HEK293 (cell line): ENCODE results near the gene TAMALIN.
A peak's percentile ranks its signal among the peaks of the same experiment; 100 is the strongest.

Experiments
- CTCF ChIA-PET: fragments of 350-600 bp; formaldehyde crosslinking; extraction: SDS; loops from one replicate; lab custom pipeline; 2021; ENCODE audit warnings: antibody characterized with exemption; lab: Yijun Ruan, JAX
- POLR2A ChIA-PET: fragments of 300-600 bp; formaldehyde crosslinking; extraction: SDS; loops from one replicate; lab custom pipeline; 2020; ENCODE audit warnings: antibody characterized with exemption, inconsistent platforms; lab: Yijun Ruan, JAX
- H3K27ac ChIP-seq: fragments of 200-500 bp; sonication (Bioruptor generic); 2 replicates; pipeline ENCODE4 v1.5.1; 2014; ENCODE audit warnings: low read depth, low read length, control low read depth, inconsistent platforms; ENCODE audit errors: extremely low read depth
- H3K36me3 ChIP-seq, 2 experiments: fragments of 200-500 bp in 1 of 2; sonication (Bioruptor generic) in 1 of 2; 1 replicate in 1 of 2; 2 replicates in 1 of 2; pipeline ENCODE4 v1.5.1; 2014 to 2017; ENCODE audit warnings: inconsistent platforms in 2 of 2, low read length in 2 of 2; ENCODE audit not compliant: control insufficient read depth in 2 of 2, insufficient read depth in 1 of 2
- H3K4me1 ChIP-seq: fragments of 200-500 bp; sonication (Bioruptor generic); 2 replicates; pipeline ENCODE4 v1.5.1; 2014; ENCODE audit warnings: mild to moderate bottlenecking, low read length, inconsistent platforms; ENCODE audit not compliant: control insufficient read depth, insufficient read depth
- H3K4me3 ChIP-seq: 2 replicates; pipeline ENCODE4 v1.5.1; 2011; ENCODE audit warnings: low read depth, mild to moderate bottlenecking, control low read depth, low read length, moderate library complexity
- H3K9me3 ChIP-seq: fragments of 200-500 bp; sonication (Bioruptor generic); 2 replicates; pipeline ENCODE4 v1.5.1; 2014; ENCODE audit warnings: low read depth, low read length, inconsistent platforms; ENCODE audit not compliant: control insufficient read depth, insufficient read depth
- KLF16 ChIP-seq: fragments of 450-650 bp; formaldehyde crosslinking; IDR thresholded peaks from 2 replicates; pipeline ENCODE4 v1.5.1; 2017; ENCODE audit warnings: missing biosample characterization, missing genetic modification characterization
- MEIS1 ChIP-seq: sonication (generic); formaldehyde crosslinking; IDR thresholded peaks from 2 replicates; pipeline ENCODE4 v1.8.1; 2022; ENCODE audit warnings: missing genetic modification reagents, mild to moderate bottlenecking, borderline replicate concordance
- MYNN ChIP-seq: fragments of 450-650 bp; formaldehyde crosslinking; IDR thresholded peaks from 2 replicates; pipeline ENCODE4 v1.5.1; 2016; ENCODE audit warnings: missing biosample characterization, missing genetic modification characterization, borderline replicate concordance
- OSR2 ChIP-seq: fragments of 450-650 bp; formaldehyde crosslinking; IDR thresholded peaks from 2 replicates; pipeline ENCODE4 v1.5.1; 2016; ENCODE audit warnings: missing biosample characterization, missing genetic modification characterization
- SP3 ChIP-seq: fragments of 450-650 bp; formaldehyde crosslinking; IDR thresholded peaks from 2 replicates; pipeline ENCODE4 v1.5.1; 2016; ENCODE audit warnings: missing biosample characterization, missing genetic modification characterization
- YY1 ChIP-seq: fragments of 450-650 bp; formaldehyde crosslinking; IDR thresholded peaks from 2 replicates; pipeline ENCODE4 v1.5.1; 2018; ENCODE audit warnings: missing biosample characterization, missing genetic modification characterization
- ZFHX2 ChIP-seq: fragments of 450-650 bp; formaldehyde crosslinking; conservative IDR thresholded peaks from 2 replicates; pipeline ENCODE4 v1.5.1; 2016; ENCODE audit warnings: missing biosample characterization, missing genetic modification characterization
- ZFP37 ChIP-seq: fragments of 450-650 bp; formaldehyde crosslinking; IDR thresholded peaks from 2 replicates; pipeline ENCODE4 v1.5.1; 2016; ENCODE audit warnings: missing biosample characterization, missing genetic modification characterization
- ZFP69B ChIP-seq: fragments of 450-650 bp; formaldehyde crosslinking; IDR thresholded peaks from 2 replicates; pipeline ENCODE4 v1.5.1; 2016; ENCODE audit warnings: missing biosample characterization, missing genetic modification characterization
- ZNF324 ChIP-seq: fragments of 450-650 bp; formaldehyde crosslinking; IDR thresholded peaks from 2 replicates; pipeline ENCODE4 v1.5.1; 2016; ENCODE audit warnings: missing biosample characterization, missing genetic modification characterization
- ZNF354C ChIP-seq: fragments of 450-650 bp; formaldehyde crosslinking; IDR thresholded peaks from 2 replicates; pipeline ENCODE4 v1.5.1; 2016; ENCODE audit warnings: missing biosample characterization, missing genetic modification characterization, low read depth, borderline replicate concordance
- ZNF416 ChIP-seq: fragments of 450-650 bp; formaldehyde crosslinking; IDR thresholded peaks from 2 replicates; pipeline ENCODE4 v1.5.1; 2016; ENCODE audit warnings: missing biosample characterization, missing genetic modification characterization
- ZNF423 ChIP-seq: fragments of 450-650 bp; formaldehyde crosslinking; IDR thresholded peaks from 2 replicates; pipeline ENCODE4 v1.5.1; 2016; ENCODE audit warnings: missing biosample characterization, missing genetic modification characterization
- ZNF426 ChIP-seq: fragments of 450-650 bp; formaldehyde crosslinking; IDR thresholded peaks from 2 replicates; pipeline ENCODE4 v1.5.1; 2017; ENCODE audit warnings: missing biosample characterization, missing genetic modification characterization, mild to moderate bottlenecking, inconsistent platforms, moderate library complexity
- ZNF449 ChIP-seq: fragments of 450-650 bp; formaldehyde crosslinking; IDR thresholded peaks from 2 replicates; pipeline ENCODE4 v1.5.1; 2017; ENCODE audit warnings: missing biosample characterization, mild to moderate bottlenecking, missing genetic modification characterization, moderate library complexity
- ZNF558 ChIP-seq: fragments of 450-650 bp; formaldehyde crosslinking; IDR thresholded peaks from 2 replicates; pipeline ENCODE4 v1.5.1; 2016; ENCODE audit warnings: missing biosample characterization, missing genetic modification characterization
- ZNF571 ChIP-seq: fragments of 450-650 bp; formaldehyde crosslinking; IDR thresholded peaks from 2 replicates; pipeline ENCODE4 v1.5.0; 2017; ENCODE audit warnings: missing biosample characterization, missing genetic modification characterization
- ZNF585B ChIP-seq: fragments of 450-650 bp; formaldehyde crosslinking; IDR thresholded peaks from 2 replicates; pipeline ENCODE4 v1.5.1; 2016; ENCODE audit warnings: missing biosample characterization, missing genetic modification characterization
- ZNF785 ChIP-seq: fragments of 450-650 bp; formaldehyde crosslinking; IDR thresholded peaks from 2 replicates; pipeline ENCODE4 v1.5.1; 2016; ENCODE audit warnings: missing biosample characterization, missing genetic modification characterization
- ZNF837 ChIP-seq: fragments of 450-650 bp; formaldehyde crosslinking; IDR thresholded peaks from 2 replicates; pipeline ENCODE4 v1.5.1; 2016; ENCODE audit warnings: missing biosample characterization, missing genetic modification characterization
- ZSCAN5A ChIP-seq: fragments of 450-650 bp; formaldehyde crosslinking; IDR thresholded peaks from 2 replicates; pipeline ENCODE4 v1.5.1; 2016; ENCODE audit warnings: missing biosample characterization, missing genetic modification characterization
- TF ChIP-seq, protein P1 (sequence below): fragments of 450-650 bp; formaldehyde crosslinking; IDR thresholded peaks from 2 replicates; pipeline ENCODE4 v1.5.1; 2016; ENCODE audit warnings: missing biosample characterization, missing genetic modification characterization
- TF ChIP-seq, protein P2 (sequence below): fragments of 450-650 bp; formaldehyde crosslinking; IDR thresholded peaks from 2 replicates; pipeline ENCODE4 v1.5.1; 2016; ENCODE audit warnings: missing biosample characterization, missing genetic modification characterization, low read depth
- TF ChIP-seq, protein P3 (sequence below): fragments of 450-650 bp; formaldehyde crosslinking; IDR thresholded peaks from 2 replicates; pipeline ENCODE4 v1.5.1; 2016; ENCODE audit warnings: missing biosample characterization, missing genetic modification characterization

Gene TAMALIN

GRCh38 chr12:51972849-51973273, 33.9 kb upstream of the TAMALIN start:
- ChIA-PET POLR2A (no interaction called here), CTCF (interaction anchor here (0.7 to 3.8 kb wide), 8 partner anchors 10 to 61 kb away, joined by 3 to 49 read pairs (median 12); no protein-coding TSS in a partner anchor)
- TF ChIP-seq, protein P1, sequence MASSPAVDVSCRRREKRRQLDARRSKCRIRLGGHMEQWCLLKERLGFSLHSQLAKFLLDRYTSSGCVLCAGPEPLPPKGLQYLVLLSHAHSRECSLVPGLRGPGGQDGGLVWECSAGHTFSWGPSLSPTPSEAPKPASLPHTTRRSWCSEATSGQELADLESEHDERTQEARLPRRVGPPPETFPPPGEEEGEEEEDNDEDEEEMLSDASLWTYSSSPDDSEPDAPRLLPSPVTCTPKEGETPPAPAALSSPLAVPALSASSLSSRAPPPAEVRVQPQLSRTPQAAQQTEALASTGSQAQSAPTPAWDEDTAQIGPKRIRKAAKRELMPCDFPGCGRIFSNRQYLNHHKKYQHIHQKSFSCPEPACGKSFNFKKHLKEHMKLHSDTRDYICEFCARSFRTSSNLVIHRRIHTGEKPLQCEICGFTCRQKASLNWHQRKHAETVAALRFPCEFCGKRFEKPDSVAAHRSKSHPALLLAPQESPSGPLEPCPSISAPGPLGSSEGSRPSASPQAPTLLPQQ (tag by site-specific recombination), result no peak
- TF ChIP-seq ZSCAN5A (tag by site-specific recombination), result no peak
- peak; percentile 66; the same call in 1 of the 2 replicates for TF ChIP-seq ZNF449 (tag by site-specific recombination)
- no peak for TF ChIP-seq ZNF354C
- peak; percentile 59 for TF ChIP-seq ZFHX2 (tag by site-specific recombination)
- no peak for TF ChIP-seq OSR2 (tag by site-specific recombination)
- no peak for TF ChIP-seq ZNF324 (tag by site-specific recombination)
- Histone ChIP-seq H3K36me3 (peaks cover 7 to 25% of the 10 kb centered on the region in 2 experiments; a peak in 2 of 3 replicates), H3K9me3 (no peaks in the 10 kb centered on the region), H3K27ac (no peak overlapping the region), H3K4me3 (no peak overlapping the region), H3K4me1 (peaks cover 20% of the 10 kb centered on the region)

- ChIA-PET CTCF (interaction anchor here (0.9 to 1.3 kb wide), 2 partner anchors 15 to 61 kb away, joined by 3 to 4 read pairs; no protein-coding TSS in a partner anchor), POLR2A (no interaction called here)
- Histone ChIP-seq H3K4me1 (peaks cover 20% of the 10 kb centered on the region), H3K9me3 (no peaks in the 10 kb centered on the region), H3K36me3 (peaks cover 7 to 29% of the 10 kb centered on the region in 2 experiments; a peak in 2 of 3 replicates), H3K4me3 (no peak overlapping the region), H3K27ac (no peak overlapping the region)
- no peak for TF ChIP-seq ZNF426 (tag by site-specific recombination)
- no peak for TF ChIP-seq ZNF837 (tag by site-specific recombination)
- TF ChIP-seq MYNN (tag by site-specific recombination), result no peak
- no peak for TF ChIP-seq ZNF423 (tag by site-specific recombination)
- no peak for TF ChIP-seq ZFP37 (tag by site-specific recombination)
- TF ChIP-seq ZNF324 (tag by site-specific recombination), result no peak
- no peak for TF ChIP-seq KLF16
- no peak for TF ChIP-seq YY1 (tag by site-specific recombination)
- TF ChIP-seq ZNF416 (tag by site-specific recombination), result no peak
- TF ChIP-seq ZNF571, result no peak
- TF ChIP-seq ZNF785, result no peak
- TF ChIP-seq SP3 (tag by site-specific recombination), result no peak
- TF ChIP-seq, protein P2, sequence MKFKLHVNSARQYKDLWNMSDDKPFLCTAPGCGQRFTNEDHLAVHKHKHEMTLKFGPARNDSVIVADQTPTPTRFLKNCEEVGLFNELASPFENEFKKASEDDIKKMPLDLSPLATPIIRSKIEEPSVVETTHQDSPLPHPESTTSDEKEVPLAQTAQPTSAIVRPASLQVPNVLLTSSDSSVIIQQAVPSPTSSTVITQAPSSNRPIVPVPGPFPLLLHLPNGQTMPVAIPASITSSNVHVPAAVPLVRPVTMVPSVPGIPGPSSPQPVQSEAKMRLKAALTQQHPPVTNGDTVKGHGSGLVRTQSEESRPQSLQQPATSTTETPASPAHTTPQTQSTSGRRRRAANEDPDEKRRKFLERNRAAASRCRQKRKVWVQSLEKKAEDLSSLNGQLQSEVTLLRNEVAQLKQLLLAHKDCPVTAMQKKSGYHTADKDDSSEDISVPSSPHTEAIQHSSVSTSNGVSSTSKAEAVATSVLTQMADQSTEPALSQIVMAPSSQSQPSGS (tag by site-specific recombination), result no peak
- TF ChIP-seq, protein P3, sequence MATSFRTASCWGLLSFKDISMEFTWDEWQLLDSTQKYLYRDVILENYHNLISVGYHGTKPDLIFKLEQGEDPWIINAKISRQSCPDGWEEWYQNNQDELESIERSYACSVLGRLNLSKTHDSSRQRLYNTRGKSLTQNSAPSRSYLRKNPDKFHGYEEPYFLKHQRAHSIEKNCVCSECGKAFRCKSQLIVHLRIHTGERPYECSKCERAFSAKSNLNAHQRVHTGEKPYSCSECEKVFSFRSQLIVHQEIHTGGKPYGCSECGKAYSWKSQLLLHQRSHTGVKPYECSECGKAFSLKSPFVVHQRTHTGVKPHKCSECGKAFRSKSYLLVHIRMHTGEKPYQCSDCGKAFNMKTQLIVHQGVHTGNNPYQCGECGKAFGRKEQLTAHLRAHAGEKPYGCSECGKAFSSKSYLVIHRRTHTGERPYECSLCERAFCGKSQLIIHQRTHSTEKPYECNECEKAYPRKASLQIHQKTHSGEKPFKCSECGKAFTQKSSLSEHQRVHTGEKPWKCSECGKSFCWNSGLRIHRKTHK (tag by site-specific recombination), result no peak
- no peak for TF ChIP-seq ZFP69B (tag by site-specific recombination)
- no peak for TF ChIP-seq MEIS1 (CRISPR knock-in tag)
- no peak for TF ChIP-seq ZNF558 (tag by site-specific recombination)
- TF ChIP-seq ZNF585B (tag by site-specific recombination), result no peak
- no peak for TF ChIP-seq ZNF354C
These were observed 33.2 kb upstream of the TAMALIN start for GRCh38 chr12:51973560-51973959.
